PFSK-1 (cell line): ENCODE results near the gene ZNF416.
A peak's percentile ranks its signal among the peaks of the same experiment; 100 is the strongest.

ENCODE experiments used
- FOXP2 ChIP-seq: optimal IDR thresholded peaks from 2 replicates; pipeline ENCODE3; 2011; ENCODE audit warnings: borderline replicate concordance, control low read depth, inconsistent platforms; ENCODE audit not compliant: insufficient read depth; ENCODE audit errors: extremely low read length, extremely low read depth
- POLR2AphosphoS5 ChIP-seq: IDR thresholded peaks from 2 replicates; pipeline ENCODE4 v1.6.1; 2012; ENCODE audit warnings: low read depth, mild to moderate bottlenecking, control low read depth, low read length, moderate library complexity
- SIN3A ChIP-seq: IDR thresholded peaks from 2 replicates; pipeline ENCODE4 v1.6.1; 2012; ENCODE audit warnings: mild to moderate bottlenecking, low read length, moderate library complexity, borderline replicate concordance; ENCODE audit not compliant: insufficient read depth
- TAF1 ChIP-seq: IDR thresholded peaks from 2 replicates; pipeline ENCODE4 v1.6.1; 2012; ENCODE audit warnings: low read length, control low read depth, borderline replicate concordance; ENCODE audit not compliant: insufficient read depth
- TF ChIP-seq, protein P1 (sequence below), 2 experiments: IDR thresholded peaks; 2 replicates each; pipeline versions ENCODE4 v1.6.1 to v1.8.0; 2011 to 2012; ENCODE audit warnings: low read depth in 2 of 2, low read length in 2 of 2, control low read depth in 1 of 2, inconsistent platforms in 1 of 2, mild to moderate bottlenecking in 1 of 2, moderate library complexity in 1 of 2; ENCODE audit not compliant: insufficient read depth in 1 of 2

The ZNF416 gene

DNA sequence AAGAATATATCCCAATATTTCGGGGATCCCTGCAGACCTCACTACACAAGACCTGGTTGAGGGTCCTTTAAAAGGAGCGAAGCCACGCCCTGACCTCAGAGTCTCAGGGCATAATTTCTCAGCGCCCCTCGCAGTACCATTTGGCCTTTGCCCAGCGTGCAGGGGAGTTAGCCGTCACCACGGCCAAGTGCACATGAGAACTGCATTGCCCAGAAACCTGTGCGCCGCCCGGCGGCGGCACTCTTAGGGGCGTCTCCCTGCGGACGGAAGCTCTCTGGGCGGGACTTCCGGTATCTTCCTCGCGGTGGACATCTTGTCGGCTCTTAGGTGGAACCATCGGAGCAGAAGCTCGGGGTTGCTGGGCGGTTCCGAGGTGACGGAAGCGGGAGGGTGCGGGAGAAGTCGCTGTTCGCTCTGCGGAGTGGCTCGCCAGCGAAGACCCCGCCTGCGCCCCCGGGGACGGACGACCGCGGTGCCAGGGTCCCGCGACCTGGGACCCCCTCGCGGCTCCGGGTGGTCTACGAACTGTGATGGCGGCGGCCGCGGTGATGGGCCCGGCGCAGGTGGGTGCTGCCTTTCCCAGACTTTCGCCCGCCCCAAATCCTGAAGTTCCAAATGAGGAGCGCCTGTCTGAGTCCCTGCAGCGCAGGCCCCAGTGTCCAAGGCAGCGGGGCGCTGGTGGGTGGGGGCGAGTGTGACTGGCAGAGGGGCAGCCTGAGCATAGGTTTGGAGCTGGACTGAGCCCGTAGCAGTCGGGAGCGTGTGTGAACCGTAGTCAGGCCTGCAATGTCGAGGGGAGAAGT, 35.4 kb upstream of the ZNF416 start, which contains the start of gene ZNF134:
TSS of gene ZNF134 (plus strand) at position 302 of the 803 bp plus-strand sequence. CDS start 5,227 bp downstream, outside the sequence.
- TF ChIP-seq, protein P1, sequence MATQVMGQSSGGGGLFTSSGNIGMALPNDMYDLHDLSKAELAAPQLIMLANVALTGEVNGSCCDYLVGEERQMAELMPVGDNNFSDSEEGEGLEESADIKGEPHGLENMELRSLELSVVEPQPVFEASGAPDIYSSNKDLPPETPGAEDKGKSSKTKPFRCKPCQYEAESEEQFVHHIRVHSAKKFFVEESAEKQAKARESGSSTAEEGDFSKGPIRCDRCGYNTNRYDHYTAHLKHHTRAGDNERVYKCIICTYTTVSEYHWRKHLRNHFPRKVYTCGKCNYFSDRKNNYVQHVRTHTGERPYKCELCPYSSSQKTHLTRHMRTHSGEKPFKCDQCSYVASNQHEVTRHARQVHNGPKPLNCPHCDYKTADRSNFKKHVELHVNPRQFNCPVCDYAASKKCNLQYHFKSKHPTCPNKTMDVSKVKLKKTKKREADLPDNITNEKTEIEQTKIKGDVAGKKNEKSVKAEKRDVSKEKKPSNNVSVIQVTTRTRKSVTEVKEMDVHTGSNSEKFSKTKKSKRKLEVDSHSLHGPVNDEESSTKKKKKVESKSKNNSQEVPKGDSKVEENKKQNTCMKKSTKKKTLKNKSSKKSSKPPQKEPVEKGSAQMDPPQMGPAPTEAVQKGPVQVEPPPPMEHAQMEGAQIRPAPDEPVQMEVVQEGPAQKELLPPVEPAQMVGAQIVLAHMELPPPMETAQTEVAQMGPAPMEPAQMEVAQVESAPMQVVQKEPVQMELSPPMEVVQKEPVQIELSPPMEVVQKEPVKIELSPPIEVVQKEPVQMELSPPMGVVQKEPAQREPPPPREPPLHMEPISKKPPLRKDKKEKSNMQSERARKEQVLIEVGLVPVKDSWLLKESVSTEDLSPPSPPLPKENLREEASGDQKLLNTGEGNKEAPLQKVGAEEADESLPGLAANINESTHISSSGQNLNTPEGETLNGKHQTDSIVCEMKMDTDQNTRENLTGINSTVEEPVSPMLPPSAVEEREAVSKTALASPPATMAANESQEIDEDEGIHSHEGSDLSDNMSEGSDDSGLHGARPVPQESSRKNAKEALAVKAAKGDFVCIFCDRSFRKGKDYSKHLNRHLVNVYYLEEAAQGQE (IDR thresholded peaks at IDR 0.05; ENCODE audit: insufficient read depth in 1 of 2, low read depth in 2 of 2, low read length in 2 of 2) = peak in 1 of 2 experiments; percentile 34; a peak in 1 of 4 replicates
- TF ChIP-seq SIN3A (no peak), POLR2AphosphoS5 (peak; percentile 82), FOXP2 (peak; percentile 44), TAF1 (peak; percentile 85; the same call in 1 of the 2 replicates)

DNA sequence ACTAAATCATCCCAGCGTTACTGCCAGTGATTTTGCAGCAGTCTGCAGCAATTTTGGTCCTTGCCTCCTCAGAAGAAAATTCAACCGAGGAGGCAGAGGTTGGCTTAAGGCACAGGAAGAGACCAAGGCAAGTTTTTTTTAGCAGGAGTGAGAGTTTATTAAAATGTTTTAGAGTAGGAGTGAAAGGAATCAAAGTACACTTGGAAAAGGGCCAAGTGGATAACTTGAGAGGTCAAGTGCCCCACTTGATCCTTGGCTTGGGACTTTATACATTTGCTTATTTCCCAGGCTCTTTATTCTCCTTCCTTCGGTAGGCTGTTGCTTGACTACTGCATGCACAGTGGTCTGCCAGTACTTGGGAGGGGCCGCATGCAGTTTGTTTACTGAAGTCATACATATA, 32.4 kb upstream of the ZNF416 start:
- TF ChIP-seq POLR2AphosphoS5 = no peak
- no peak for TF ChIP-seq FOXP2
- no peak for TF ChIP-seq SIN3A
- TF ChIP-seq, protein P1 (IDR thresholded peaks at IDR 0.05; ENCODE audit: insufficient read depth in 1 of 2, low read depth in 2 of 2, low read length in 2 of 2) = no peak
- no peak for TF ChIP-seq TAF1

DNA sequence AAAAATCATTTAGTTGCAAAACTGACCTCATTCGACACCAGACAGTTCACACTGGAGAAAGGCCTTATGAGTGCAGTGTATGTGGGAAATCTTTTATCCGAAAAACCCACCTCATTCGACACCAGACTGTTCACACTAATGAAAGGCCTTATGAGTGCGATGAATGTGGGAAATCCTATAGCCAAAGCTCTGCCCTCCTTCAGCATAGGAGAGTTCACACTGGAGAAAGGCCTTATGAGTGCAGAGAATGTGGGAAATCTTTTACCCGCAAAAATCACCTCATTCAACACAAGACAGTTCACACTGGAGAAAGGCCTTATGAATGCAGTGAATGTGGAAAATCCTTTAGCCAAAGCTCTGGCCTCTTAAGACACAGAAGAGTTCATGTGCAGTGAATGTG, 28.2 kb upstream of the ZNF416 start:
- TF ChIP-seq SIN3A (no peak), POLR2AphosphoS5 (no peak), FOXP2 (no peak), TAF1 (no peak)
- TF ChIP-seq, protein P1 (IDR thresholded peaks at IDR 0.05; ENCODE audit: insufficient read depth in 1 of 2, low read depth in 2 of 2, low read length in 2 of 2) = no peak

DNA sequence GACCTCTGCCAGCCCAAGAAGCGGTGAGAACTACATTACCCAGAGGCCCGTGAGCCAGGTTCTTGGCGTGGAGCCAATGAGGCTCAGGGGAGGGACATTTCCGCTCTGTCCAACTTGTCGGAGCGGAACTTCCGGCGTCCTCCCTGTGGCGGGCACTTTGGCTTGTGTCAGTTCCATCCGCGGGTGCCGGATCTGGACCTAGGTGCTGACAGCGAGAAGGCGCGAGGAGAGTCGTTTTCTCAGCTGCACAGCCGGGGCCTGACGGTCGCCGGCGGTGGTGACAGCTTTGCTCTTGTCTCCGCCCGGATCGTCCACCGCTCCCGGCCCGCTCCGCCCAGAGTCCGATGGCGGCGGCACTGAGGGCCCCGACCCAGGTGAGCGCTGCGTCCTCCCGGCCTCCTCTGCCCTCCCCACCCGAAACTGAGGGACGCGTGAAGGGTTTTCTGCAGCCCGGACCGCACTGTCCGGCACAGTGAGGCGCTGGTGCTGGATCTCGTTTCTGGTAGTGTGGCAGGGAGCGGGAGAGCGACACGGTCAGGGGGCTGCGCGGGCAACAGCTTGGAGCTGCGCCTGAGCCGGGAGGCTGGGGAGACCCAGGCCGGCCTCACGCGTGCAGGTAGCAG, 21.2 kb upstream of the ZNF416 start, which contains the start of gene ZNF530:
TSS of gene ZNF530 (plus strand) at position 125 of the 623 bp plus-strand sequence. CDS start 4,461 bp downstream, outside the sequence.
- peak; percentile 67 for TF ChIP-seq POLR2AphosphoS5
- TF ChIP-seq SIN3A = 0 out of 2 replicates have a peak, but pooled peaks have one; percentile 87
- TF ChIP-seq FOXP2 = peak; percentile 32
- TF ChIP-seq TAF1 = peak; percentile 51; the same call in 1 of the 2 replicates
- TF ChIP-seq, protein P1 (IDR thresholded peaks at IDR 0.05; ENCODE audit: insufficient read depth in 1 of 2, low read depth in 2 of 2, low read length in 2 of 2) = no peak
